HS-27A (cell line): ENCODE measurements around the gene RNASEH2A.
"Not testable (repeated sequence)": the region's sequence is repeated elsewhere in the genome, so short reads cannot be mapped to it uniquely, and the experiment has no call there.

ENCODE experiments used
- DNase-seq: peaks from one replicate; pipeline ENCODE4 v3.0.0-alpha.2; 2012; ENCODE audit warnings: low read depth, missing footprints

Gene RNASEH2A

GRCh38 chr19:12794196-12794941 is 12.0 kb upstream of the RNASEH2A start:
- no peak for DNase-seq

- no peak for DNase-seq
Measured at GRCh38 chr19:12794971-12795381, 11.4 kb upstream of the RNASEH2A start.

GRCh38 chr19:12796146-12797071 is 10.0 kb upstream of the RNASEH2A start:
- DNase-seq, result no peak

- no peak for DNase-seq
Measured at GRCh38 chr19:12797141-12797587, 9.2 kb upstream of the RNASEH2A start.

- DNase-seq, result not testable (repeated sequence)
Measured at GRCh38 chr19:12797607-12798006, 8.8 kb upstream of the RNASEH2A start.

GRCh38 chr19:12799742-12800465 is 6.5 kb upstream of the RNASEH2A start:
- no peak for DNase-seq

GRCh38 chr19:12800466-12800770 is 6.0 kb upstream of the RNASEH2A start:
- no peak for DNase-seq

GRCh38 chr19:12800923-12801465 is 5.4 kb upstream of the RNASEH2A start:
- no peak for DNase-seq

- no peak for DNase-seq
Measured at GRCh38 chr19:12801466-12802266, 4.7 kb upstream of the RNASEH2A start, which contains the start of the genes PRDX2 and THSD8. PRDX2 (minus strand) TSS chr19:12801800; CDS start chr19:12801261, 539 bp downstream. THSD8 (plus strand) TSS chr19:12802069; CDS start chr19:12802072, 3 bp downstream.

GRCh38 chr19:12802267-12803106 is 3.9 kb upstream of the RNASEH2A start:
- no peak for DNase-seq

GRCh38 chr19:12804051-12804450 is 2.3 kb upstream of the RNASEH2A start:
- no peak for DNase-seq

- no peak for DNase-seq
Measured at GRCh38 chr19:12815088-12815487, 8.7 kb downstream of the RNASEH2A start.

- DNase-seq, result not testable (repeated sequence)
Measured at GRCh38 chr19:12817188-12817587, 10.8 kb downstream of the RNASEH2A start.

GRCh38 chr19:12817810-12818209 is 11.4 kb downstream of the RNASEH2A start:
- DNase-seq, result not testable (repeated sequence)

GRCh38 chr19:12821761-12822160 is 15.4 kb downstream of the RNASEH2A start:
- DNase-seq, result no peak

GRCh38 chr19:12825254-12826131 is 19.1 kb downstream of the RNASEH2A start:
- DNase-seq, result no peak

- DNase-seq, result no peak
Measured at GRCh38 chr19:12828494-12828893, 22.1 kb downstream of the RNASEH2A start.

- DNase-seq, result no peak
Measured at GRCh38 chr19:12833418-12833737, 27.0 kb downstream of the RNASEH2A start.
